Skeletal muscle satellite cell (primary cell): Measurements from ENCODE around the gene TAF10.

ENCODE experiments used
- H3K27me3 ChIP-seq: 2 replicates; pipeline ENCODE4 v1.7.0; 2013; ENCODE audit warnings: low read length; ENCODE audit not compliant: control insufficient read depth, insufficient read depth
- H3K36me3 ChIP-seq: 2 replicates; pipeline ENCODE4 v1.7.0; 2013; ENCODE audit warnings: mild to moderate bottlenecking, control low read depth, low read length; ENCODE audit not compliant: insufficient read depth
- H3K4me1 ChIP-seq: 2 replicates; pipeline ENCODE4 v1.7.0; 2013; ENCODE audit warnings: low read length; ENCODE audit not compliant: control insufficient read depth, insufficient read depth
- H3K4me2 ChIP-seq: 2 replicates; pipeline ENCODE4 v1.7.0; 2013; ENCODE audit warnings: mild to moderate bottlenecking, low read length
- H3K4me3 ChIP-seq: 2 replicates; pipeline ENCODE4 v1.7.0; 2013; ENCODE audit warnings: low read length
- H3K9ac ChIP-seq: 2 replicates; pipeline ENCODE4 v1.7.0; 2013; ENCODE audit warnings: mild to moderate bottlenecking, low read depth, low read length, moderate library complexity
- H3K9me3 ChIP-seq: replicated peaks from 2 replicates; pipeline ENCODE4 v1.7.0; 2013; ENCODE audit warnings: mild to moderate bottlenecking, control low read depth, low read length

The TAF10 gene

GRCh38 chr11:6613496-6613895 lies 1.5 kb upstream of the TAF10 start:
- no peaks in the 10 kb centered on the region for H3K27me3 ChIP-seq
- H3K4me3 ChIP-seq, result no peak overlapping the region
- no peaks in the 10 kb centered on the region for H3K9me3 ChIP-seq
- peaks cover 45% of the 10 kb centered on the region for H3K4me1 ChIP-seq
- no peak overlapping the region for H3K9ac ChIP-seq
- H3K4me2 ChIP-seq, result no peak overlapping the region
- peaks cover 54% of the 10 kb centered on the region for H3K36me3 ChIP-seq

GRCh38 chr11:6611963-6612212 lies 128 bp downstream of the TAF10 start:
- Histone ChIP-seq H3K4me1 (peaks cover 46% of the 10 kb centered on the region), H3K27me3 (no peaks in the 10 kb centered on the region), H3K36me3 (peaks cover 67% of the 10 kb centered on the region), H3K9ac (peak overlapping the region; percentile 87), H3K9me3 (no peaks in the 10 kb centered on the region), H3K4me2 (peak overlapping the region; percentile 88), H3K4me3 (peak overlapping the region; percentile 70)

- Histone ChIP-seq H3K4me1 (peaks cover 52% of the 10 kb centered on the region), H3K36me3 (peaks cover 67% of the 10 kb centered on the region), H3K27me3 (no peaks in the 10 kb centered on the region)
Observed at GRCh38 chr11:6611092-6611962, 689 bp downstream of the TAF10 start.

GRCh38 chr11:6610591-6610990 lies 1.4 kb downstream of the TAF10 start:
- H3K9me3 ChIP-seq, result no peaks in the 10 kb centered on the region
- H3K4me2 ChIP-seq, result peak overlapping the region; percentile 88
- peaks cover 58% of the 10 kb centered on the region for H3K4me1 ChIP-seq
- peak overlapping the region; percentile 70 for H3K4me3 ChIP-seq
- H3K36me3 ChIP-seq, result peaks cover 61% of the 10 kb centered on the region
- no peaks in the 10 kb centered on the region for H3K27me3 ChIP-seq
- H3K9ac ChIP-seq, result peak overlapping the region; percentile 87

More at GRCh38 chr11:6611092-6611962, 689 bp downstream of the TAF10 start:
- peak overlapping the region; percentile 87 for H3K9ac ChIP-seq
- peak overlapping the region; percentile 70 for H3K4me3 ChIP-seq
- H3K4me2 ChIP-seq, result peak overlapping the region; percentile 88
- no peaks in the 10 kb centered on the region for H3K9me3 ChIP-seq

- Histone ChIP-seq H3K4me1 (peaks cover 64% of the 10 kb centered on the region), H3K9ac (no peak overlapping the region), H3K27me3 (no peaks in the 10 kb centered on the region), H3K36me3 (peaks cover 52% of the 10 kb centered on the region), H3K4me3 (no peak overlapping the region), H3K4me2 (no peak overlapping the region), H3K9me3 (no peaks in the 10 kb centered on the region)
Observed at GRCh38 chr11:6609502-6610015, 2.5 kb downstream of the TAF10 start.

- Histone ChIP-seq H3K9me3 (no peaks in the 10 kb centered on the region), H3K4me1 (peaks cover 64% of the 10 kb centered on the region), H3K36me3 (peaks cover 47% of the 10 kb centered on the region), H3K27me3 (no peaks in the 10 kb centered on the region), H3K4me2 (no peak overlapping the region), H3K9ac (no peak overlapping the region), H3K4me3 (no peak overlapping the region)
Observed at GRCh38 chr11:6608726-6609501, 3.1 kb downstream of the TAF10 start.

- H3K36me3 ChIP-seq, result peaks cover 44% of the 10 kb centered on the region
- no peaks in the 10 kb centered on the region for H3K27me3 ChIP-seq
- no peak overlapping the region for H3K4me3 ChIP-seq
- peaks cover 62% of the 10 kb centered on the region for H3K4me1 ChIP-seq
- no peak overlapping the region for H3K4me2 ChIP-seq
- H3K9ac ChIP-seq, result peak overlapping the region; percentile 43
- H3K9me3 ChIP-seq, result no peaks in the 10 kb centered on the region
Observed at GRCh38 chr11:6608011-6608410, 4.0 kb downstream of the TAF10 start.

GRCh38 chr11:6607190-6607795 lies 4.7 kb downstream of the TAF10 start:
- Histone ChIP-seq H3K9me3 (no peaks in the 10 kb centered on the region), H3K4me3 (no peak overlapping the region), H3K27me3 (no peaks in the 10 kb centered on the region), H3K4me2 (peak overlapping the region; percentile 54), H3K4me1 (peaks cover 56% of the 10 kb centered on the region), H3K36me3 (peaks cover 44% of the 10 kb centered on the region), H3K9ac (peak overlapping the region; percentile 43)

GRCh38 chr11:6606471-6607189 lies 5.4 kb downstream of the TAF10 start:
- peaks cover 45% of the 10 kb centered on the region for H3K36me3 ChIP-seq
- H3K4me3 ChIP-seq, result peak overlapping the region; percentile 50
- H3K4me1 ChIP-seq, result peaks cover 62% of the 10 kb centered on the region
- peak overlapping the region; percentile 70 for H3K9ac ChIP-seq
- H3K4me2 ChIP-seq, result peak overlapping the region; percentile 66
- no peaks in the 10 kb centered on the region for H3K27me3 ChIP-seq
- no peaks in the 10 kb centered on the region for H3K9me3 ChIP-seq

GRCh38 chr11:6604790-6605189 lies 7.2 kb downstream of the TAF10 start:
- Histone ChIP-seq H3K4me1 (peaks cover 51% of the 10 kb centered on the region), H3K36me3 (peaks cover 41% of the 10 kb centered on the region), H3K9ac (peak overlapping the region; percentile 94), H3K9me3 (no peaks in the 10 kb centered on the region), H3K27me3 (no peaks in the 10 kb centered on the region), H3K4me2 (peak overlapping the region; percentile 92), H3K4me3 (peak overlapping the region; percentile 89)
